Measurements from ENCODE around the gene ATP6V1D.
A peak's percentile ranks its signal among the peaks of the same experiment; 100 is the strongest.
"Not testable (repeated sequence)": the region's sequence is repeated elsewhere in the genome, so short reads cannot be mapped to it uniquely, and the experiment has no call there.

Gene ATP6V1D

DNA sequence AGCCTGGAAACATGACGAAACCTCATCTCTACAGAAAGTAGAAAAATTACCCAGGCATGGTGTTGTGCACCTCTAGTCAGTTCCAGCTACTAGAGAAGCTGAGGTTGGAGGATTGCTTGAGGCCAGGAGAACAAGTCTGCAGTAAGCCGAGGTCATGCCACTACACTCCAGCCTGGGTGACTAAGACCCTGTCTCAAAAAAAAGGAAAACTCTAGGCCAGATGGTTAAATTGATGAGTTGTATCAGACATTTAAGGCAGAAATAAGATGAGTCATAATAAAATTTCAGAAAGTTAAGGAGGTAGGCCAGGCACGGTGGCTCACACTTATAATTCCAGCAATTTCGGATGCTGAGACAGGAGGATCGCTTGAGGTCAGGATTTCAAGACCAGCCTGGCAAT is 11.2 kb upstream of the ATP6V1D start:
- DNase-seq (no peak), ATAC-seq (peak; percentile 47)

- DNase-seq: no peak
- ATAC-seq: no peak
Measured at GRCh38 chr14:67365476-67365875, 5.9 kb upstream of the ATP6V1D start.

DNA sequence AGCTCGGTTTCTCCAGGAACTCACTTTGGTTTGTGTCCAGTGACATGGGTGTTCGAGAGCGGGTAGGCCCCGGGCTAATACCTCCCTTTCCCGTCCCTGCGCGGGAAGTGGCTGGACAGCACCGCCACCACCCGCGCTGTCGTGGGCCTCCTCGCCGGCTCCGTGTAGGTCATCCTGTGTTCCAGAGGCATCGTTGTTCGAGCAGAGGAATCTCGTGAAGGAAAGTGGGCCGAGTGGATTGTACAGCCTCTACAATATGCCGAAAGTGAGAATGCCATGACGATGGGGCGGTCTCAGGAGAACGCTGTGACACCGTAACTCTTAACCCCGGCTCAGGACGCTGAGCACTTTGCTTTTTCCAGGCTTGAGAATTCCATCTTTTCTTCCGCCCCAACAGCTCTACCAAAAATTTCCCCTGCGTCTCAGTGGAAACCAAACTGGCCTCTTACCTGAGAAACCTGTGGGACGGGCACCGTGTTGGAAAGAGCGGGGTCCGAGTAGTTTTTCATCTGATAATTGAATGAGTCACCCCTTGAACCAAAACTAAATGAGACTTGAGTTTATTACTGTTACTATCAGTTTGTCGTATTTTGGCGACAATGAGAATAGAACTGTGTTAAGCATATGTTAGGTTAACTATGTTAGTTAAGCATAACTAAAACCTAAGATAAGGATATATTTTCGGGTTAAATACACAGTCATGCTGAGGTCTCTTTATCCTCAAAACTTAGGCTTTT is 1.0 kb upstream of the ATP6V1D start:
- DNase-seq (no peak), ATAC-seq (peak; percentile 4)

- ATAC-seq (no peak), DNase-seq (no peak)
Measured at GRCh38 chr14:67358924-67359774, 455 bp downstream of the ATP6V1D start.

GRCh38 chr14:67357969-67358354 is 1.6 kb downstream of the ATP6V1D start:
- DNase-seq (no peak), ATAC-seq (no peak)

DNA sequence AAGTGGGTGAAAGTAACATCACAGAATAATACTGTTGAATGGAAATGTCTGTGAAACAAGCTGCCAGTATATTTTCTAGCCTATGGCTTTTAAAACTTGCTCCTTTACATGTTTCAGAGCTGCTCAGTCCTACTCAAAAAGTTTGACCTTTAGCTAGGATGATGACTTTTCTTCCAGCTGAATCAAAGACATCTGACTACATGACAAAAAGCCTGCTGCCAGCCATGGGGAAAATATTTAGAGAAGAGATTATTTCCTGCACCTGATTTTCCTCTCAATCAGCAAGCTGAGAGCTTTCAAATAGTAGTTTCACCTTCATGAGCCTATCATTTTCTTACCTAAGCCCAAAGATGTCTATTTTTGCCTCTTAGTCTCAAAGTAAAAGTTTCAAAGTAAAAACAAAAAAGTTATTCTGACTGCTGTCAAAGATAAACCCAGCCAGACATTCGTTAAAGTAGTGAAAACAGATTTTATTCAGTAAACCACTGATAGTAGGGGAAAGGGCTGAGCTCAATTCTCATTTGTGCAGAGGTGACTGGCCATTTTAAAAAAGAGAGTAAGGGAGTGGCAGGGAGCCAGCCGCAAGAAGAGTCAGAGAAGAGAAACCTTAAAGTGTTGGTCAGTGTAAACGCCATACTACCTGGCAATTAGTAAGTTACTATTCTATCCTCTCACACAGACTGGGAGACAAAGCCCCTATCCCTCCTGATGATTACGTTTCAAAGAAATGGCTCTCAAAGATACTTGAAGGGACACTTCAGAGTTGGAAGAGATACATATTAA is 2.2 kb downstream of the ATP6V1D start:
- DNase-seq (no peak), ATAC-seq (no peak)

GRCh38 chr14:67352055-67352454 is 7.5 kb downstream of the ATP6V1D start:
- no peak for ATAC-seq
- no peak for DNase-seq

- ATAC-seq: no peak
- no peak for DNase-seq
Measured at GRCh38 chr14:67345583-67345982, 14.0 kb downstream of the ATP6V1D start.

GRCh38 chr14:67343601-67344230 is 15.9 kb downstream of the ATP6V1D start:
- DNase-seq: no peak
- no peak for ATAC-seq

DNA sequence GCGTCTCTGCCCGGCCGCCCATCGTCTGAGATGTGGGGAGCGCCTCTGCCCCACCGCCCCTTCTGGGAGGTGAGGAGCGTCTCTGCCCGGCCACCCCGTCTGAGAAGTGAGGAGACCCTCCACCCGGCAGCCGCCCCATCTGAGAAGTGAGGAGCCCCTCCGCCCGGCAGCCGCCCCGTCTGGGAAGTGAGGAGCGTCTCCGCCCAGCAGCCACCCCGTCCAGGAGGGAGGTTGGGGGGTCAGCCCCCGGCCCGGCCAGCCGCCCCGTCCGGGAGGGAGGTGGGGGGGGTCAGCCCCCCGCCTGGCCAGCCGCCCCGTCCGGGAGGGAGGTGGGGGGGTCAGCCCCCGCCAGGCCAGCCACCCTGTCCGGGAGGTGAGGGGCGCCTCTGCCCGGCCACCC is 18.4 kb downstream of the ATP6V1D start:
- ATAC-seq, DNase-seq: not testable (repeated sequence)

DNA sequence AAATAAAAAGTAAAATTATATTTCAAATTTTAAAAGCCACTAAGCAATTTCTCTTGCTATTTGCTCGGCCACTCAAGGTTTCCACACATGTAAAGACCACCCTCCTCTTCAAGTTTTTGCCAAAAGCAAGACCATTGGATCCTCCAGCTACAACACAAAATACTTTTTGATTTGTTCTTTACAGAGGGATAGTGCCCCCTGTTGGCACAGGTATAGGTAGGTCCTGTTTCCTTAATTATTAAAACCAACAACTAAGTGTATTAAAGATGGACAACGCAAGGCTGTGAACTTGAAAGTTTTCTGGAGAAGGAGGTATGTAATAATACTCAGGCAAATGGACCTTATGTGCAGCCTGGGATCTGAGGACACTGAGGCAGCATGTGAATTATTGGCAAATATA is 23.8 kb downstream of the ATP6V1D start:
- ATAC-seq: no peak
- peak; percentile 12 for DNase-seq

DNA sequence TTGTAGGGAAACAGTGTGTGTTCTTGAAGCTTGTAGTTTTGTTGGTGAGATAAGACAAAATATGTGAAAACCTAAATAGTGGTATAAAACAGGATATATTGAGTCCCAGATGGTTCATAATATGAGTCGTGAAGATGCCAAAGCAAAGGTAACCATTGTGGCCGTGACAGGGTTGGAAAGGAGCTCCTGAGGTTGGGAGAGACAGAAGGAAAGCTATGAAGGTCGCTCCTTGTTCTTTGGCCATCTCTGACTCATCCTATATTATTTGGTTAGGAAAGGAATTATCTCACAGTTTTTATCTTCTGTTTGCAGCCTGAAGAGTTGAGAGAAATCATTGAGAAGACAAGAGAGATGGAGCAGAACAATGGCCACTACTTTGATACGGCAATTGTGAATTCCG is 27.1 kb downstream of the ATP6V1D start:
- DNase-seq (no peak), ATAC-seq (no peak)

GRCh38 chr14:67331368-67332125 is 28.1 kb downstream of the ATP6V1D start:
- ATAC-seq (no peak), DNase-seq (no peak)

GRCh38 chr14:67329666-67330065 is 29.9 kb downstream of the ATP6V1D start:
- DNase-seq, ATAC-seq: not testable (repeated sequence)

DNA sequence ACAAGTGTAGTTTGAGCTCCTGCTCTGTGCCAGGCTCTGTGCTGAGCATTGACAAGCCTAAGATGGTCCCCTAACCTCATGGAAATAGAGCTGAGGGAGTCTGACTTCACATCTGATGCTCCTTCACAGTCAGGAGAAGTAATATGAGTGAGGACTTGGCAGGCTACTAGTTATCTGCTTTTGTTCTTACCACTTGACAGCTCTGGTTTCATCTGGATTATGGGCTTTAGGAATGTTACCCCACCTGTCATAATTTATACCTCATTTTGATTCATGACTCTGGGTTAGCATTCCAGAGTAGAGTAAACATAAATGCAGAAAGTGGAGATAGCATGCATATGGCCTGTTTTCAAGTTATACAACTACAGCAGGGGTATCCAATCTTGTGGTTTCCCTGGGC is 40.5 kb downstream of the ATP6V1D start:
- DNase-seq (no peak), ATAC-seq (no peak)

- no peak for ATAC-seq
- DNase-seq: no peak
Measured at GRCh38 chr14:67317822-67318221, 41.8 kb downstream of the ATP6V1D start.

GRCh38 chr14:67313153-67313552 is 46.5 kb downstream of the ATP6V1D start:
- DNase-seq (no peak), ATAC-seq (no peak)

DNA sequence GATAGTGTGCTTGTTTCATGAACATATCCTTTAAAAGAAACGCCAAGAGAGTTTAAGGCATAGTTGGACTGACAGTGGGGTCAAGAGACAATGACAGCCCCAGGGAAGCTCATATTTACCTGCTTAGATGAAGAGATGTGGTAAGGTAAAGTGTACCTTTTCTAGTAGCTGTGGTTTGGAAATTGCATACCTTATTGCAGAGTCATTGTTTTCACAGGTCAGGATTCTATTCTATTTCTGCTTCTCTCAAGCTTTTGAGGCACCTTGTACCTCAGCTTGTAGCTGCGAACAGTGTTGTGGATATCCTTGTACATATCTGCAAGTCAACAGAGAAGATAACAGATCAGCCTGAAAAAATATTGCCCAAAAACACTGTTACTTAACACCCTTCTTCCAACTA is 47.7 kb downstream of the ATP6V1D start:
- ATAC-seq: no peak
- no peak for DNase-seq
